COLO668 (cell line): ENCODE measurements around the gene SCGN.
A peak's percentile ranks its signal among the peaks of the same experiment; 100 is the strongest.

Source experiments
- DNase-seq: peaks from one replicate; lab custom pipeline; 2025; ENCODE audit not compliant: unreplicated experiment; lab: John Stamatoyannopoulos, UW

SCGN gene, protein sequence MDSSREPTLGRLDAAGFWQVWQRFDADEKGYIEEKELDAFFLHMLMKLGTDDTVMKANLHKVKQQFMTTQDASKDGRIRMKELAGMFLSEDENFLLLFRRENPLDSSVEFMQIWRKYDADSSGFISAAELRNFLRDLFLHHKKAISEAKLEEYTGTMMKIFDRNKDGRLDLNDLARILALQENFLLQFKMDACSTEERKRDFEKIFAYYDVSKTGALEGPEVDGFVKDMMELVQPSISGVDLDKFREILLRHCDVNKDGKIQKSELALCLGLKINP

DNA sequence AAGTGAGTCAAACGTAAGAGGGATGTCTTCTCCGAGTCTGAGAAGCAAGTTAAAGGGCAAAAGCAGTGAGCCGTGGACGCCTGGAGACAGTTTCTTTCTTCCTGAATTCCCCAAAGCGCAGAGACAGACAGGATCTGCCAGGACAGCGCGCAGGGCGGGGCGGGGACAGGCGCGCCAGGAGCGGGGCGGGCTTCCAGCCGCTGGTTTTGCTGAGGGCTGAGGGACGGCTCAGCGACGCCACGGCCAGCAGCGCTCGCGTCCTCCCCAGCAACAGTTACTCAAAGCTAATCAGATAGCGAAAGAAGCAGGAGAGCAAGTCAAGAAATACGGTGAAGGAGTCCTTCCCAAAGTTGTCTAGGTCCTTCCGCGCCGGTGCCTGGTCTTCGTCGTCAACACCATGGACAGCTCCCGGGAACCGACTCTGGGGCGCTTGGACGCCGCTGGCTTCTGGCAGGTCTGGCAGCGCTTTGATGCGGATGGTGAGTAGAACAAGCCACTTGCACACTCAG is at the start of gene SCGN:
TSS of gene SCGN (plus strand) at position 209 of the 509 bp plus-strand sequence. CDS start at position 398, 189 bp downstream.
- DNase-seq = peak; percentile 70

DNA sequence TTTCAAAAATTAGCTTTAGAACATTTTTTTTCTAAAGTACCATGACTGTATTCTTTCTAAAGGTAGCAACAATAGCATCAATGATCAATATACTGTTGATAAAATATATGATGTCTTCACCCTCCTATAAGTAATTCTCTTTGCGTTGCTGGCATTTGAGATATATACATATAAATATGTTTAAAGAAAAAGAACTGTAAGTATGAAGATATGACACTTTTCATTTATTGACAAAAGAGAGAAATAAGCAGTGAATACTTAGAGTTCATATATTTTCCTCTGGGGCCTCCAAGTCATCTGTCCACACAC is 49.4 kb upstream of the SCGN start:
- no peak for DNase-seq

DNA sequence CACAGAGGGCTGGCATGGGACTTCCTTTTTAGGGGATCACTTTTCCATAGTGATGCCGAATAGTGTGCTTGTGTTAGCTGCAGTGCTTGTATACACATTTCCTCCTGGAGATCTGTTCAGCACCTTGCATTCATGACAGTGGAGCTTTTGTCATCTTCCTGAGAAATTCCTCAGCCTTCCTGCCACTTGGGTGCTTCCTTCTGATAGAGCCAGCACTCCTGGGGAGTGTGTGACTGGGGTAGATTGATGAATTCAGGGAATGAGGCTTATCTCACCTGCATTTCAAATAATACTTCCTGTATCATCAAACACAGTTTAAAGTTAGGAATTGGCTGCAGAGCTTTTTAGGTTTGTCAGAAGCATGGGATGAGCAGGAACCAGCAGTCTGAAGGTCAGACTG is 48.8 kb upstream of the SCGN start:
- no peak for DNase-seq

DNA sequence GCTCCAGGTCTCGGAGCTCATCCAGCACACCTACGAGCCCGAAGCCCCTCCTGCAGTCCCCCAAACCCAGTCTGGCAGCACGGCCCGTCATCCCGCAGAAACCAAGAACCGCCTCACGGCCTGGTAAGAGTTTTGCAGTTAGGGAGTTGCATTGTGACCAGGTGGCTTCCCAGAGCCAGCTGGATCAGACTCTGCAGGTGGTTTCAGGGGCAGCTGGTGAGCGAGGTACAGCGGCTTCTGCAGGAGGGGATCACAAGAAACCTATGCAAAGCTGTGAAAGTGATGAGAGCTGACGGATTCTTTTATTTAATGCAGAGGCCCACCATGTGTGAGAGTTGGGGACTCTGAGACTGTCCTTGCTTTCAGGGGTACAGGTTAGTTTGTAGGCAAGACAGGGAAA is 45.9 kb upstream of the SCGN start:
- DNase-seq = peak; percentile 35

DNA sequence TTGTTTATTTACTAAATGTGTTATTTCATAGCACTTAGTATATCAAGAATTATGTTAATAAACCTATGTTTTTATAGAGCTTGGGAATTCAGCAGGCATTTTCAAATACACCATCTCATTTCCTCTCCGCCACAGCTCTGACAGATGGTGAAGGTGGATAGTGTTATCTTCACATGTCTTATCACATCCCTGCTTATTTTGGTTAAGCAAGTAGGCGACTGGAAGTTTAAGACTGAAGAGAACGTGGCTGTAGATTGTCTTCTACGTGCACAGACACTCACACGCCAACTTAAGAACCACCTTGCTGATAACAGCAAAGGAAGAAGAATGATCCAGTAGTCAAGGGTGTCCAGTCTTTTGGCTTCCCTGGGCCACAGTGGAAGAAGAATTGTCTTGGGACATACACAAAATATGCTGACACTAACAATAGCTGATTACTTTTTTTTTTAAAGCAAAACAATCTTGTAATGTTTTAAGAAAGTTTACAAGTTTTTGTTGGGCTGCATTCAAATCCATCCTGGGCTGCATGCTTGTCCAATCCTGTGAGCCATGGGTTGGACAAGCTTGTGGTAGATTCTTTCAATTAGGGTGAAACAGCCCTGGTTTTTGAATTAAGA is 43.3 kb upstream of the SCGN start:
- DNase-seq = no peak

DNA sequence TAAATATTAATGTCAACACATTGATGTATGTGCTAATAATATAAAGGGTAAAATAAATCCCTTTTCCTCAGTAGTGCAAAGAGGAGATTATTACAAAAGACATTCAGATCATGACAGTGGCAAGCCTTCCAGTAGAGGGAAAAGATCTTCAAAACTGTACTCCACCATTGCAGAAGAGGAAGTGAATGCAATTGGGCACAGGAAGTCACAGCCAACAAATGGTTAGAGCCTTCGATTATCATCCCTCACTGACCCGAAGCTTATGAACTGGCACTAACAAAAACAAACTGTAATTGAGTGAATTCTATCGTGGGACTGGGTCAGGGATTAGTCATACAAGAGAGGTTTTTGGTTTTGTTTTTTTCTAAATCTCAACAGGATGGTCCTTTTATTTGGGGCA is 39.3 kb upstream of the SCGN start:
- DNase-seq = no peak

DNA sequence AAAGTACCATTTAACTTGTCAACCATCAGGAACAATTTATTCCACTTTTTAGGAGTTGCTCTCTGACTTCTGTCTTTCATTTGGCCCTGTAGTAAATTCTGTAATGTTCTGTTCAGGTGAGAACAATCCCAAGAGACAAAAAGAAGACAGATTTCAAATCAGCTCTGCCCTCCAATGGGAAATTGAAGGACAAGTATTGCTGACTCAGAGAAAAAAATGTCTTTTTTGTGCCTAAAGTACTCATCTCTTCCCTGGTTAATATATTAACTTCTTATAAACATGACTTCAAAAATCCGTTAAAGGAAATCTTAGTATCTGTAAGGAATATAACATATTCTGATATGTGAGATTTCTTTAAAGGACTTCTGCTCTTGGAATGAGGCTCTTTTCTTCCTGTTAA is 38.6 kb upstream of the SCGN start:
- DNase-seq = no peak

DNA sequence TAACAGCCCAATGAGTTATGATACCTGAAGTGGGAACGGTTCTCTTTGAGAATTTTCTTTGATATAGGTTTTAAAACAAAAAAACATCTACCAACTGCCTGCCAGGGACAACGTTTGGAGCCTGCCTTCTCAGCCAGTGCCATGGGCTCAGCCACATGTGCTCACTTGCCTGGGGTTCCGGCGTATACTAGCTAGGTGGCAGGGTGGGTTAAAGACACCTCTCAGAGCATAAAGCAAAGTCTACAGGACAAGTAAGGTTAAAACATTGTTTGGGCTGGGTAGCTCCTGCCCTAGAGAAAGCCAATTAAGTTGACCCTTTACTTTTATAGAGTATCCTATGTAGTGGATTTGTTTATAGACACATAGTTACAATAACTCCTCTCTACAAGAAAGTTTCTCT is 38.0 kb upstream of the SCGN start:
- DNase-seq = no peak

DNA sequence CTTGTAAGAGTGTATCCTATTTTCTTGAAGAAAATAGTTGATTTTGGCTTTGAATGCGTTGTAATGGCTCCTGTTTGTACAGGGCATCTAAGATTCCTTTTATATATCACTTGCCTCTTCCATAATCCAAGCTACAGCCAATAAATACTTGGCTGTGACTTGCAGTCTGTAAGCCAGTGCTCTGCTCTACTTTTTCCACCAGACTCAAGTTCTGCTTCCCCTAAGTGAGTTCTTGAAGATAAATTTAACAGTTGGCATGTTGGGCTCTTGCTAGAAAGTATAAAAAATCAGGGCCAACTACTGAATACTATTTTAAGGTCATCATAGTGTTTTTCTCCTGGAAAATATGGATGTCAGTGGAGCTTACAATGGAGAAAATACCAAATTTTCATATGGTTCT is 36.5 kb upstream of the SCGN start:
- no peak for DNase-seq

DNA sequence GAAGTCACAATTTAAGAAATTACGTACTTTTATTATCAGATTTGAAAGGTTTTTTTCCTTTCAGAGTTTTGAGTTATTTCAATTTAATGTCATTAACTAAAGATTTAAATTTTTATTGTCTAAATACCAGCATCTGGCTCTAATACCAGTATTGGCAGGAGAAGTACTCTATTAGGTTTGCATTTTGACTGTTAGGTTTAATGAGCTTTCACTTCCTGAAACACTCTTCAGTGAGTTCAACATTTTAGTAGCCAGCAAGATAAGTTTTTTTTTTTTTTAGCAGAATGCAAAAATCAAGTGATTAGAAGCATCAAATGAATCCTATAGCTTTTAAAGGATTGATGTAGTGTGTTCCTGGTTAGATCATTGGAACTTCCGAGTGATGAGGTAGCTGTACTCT is 34.0 kb upstream of the SCGN start:
- DNase-seq = no peak

DNA sequence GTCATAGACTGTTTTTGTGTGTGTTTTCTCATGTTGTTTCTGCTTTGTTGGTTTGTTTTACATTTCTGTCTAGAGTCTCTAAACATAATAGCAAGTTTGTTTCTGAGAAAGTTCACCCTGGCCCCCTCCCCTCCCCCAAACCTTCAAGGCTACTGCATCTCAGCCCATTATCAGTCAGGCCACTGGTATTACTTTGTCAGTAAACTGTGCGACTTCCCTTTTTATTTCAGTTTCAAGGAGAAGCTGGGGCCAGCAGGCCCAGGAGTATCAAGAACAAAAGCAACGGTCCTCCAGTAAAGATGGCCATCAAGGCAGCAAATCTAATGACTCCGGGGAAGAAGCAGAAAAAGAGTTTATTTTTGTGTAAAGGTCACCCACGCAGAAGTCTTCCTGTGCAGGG is 32.8 kb upstream of the SCGN start:
- DNase-seq = no peak

DNA sequence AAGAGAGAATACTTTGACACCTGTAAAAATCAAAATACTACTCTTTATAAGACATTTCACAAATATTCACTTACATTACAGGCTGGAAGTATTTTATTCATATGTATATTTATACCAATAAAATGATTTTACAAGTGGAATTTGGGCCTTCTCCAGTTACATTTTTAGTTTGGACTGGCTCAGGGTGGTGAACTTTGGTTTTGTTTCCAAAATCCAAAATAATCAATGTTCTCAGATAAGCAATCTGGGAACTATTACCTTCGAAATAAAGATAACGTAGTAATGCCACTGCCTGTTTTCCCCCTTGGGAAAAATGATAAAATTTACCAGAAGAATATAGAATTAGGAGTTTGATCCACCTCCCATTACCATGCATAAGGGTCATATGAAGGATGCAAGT is 31.6 kb upstream of the SCGN start:
- DNase-seq = no peak

DNA sequence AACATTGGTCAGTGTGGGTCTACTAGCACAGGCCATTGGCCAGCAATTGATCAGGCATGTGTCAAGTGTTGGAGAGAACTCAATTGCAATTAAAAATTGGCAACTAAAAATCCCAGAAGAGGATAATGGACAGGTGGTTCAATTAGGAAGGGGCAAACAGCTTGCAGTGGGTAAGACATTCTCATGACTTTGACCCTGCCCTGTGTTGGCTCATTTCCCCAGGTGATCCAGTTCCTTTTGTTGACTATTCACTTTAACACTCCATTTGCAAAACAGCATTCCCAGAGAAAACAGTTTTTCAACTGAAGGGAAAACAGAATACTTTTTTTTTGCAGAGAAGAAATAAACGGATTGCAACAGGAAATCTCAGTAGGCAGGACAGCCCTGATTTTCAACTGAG is 28.9 kb upstream of the SCGN start:
- no peak for DNase-seq

DNA sequence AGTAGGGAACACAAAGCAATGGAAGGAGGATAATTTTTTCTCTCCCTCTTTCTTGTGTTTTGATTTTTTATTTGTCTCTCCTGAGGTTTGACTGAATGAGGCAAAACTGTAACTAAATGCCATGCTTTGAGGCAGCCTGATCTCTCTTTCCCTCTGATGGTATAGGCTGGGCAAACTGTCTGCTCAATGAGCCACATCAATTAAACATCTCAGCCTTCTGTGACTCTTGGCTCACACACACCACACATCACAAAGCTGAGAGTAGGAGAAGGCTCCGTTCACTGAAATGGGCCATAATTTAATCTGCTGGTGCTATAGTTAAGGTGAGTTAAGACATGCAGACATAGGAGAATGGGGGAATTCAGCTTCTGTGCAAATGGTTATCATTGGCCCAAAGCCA is 28.1 kb upstream of the SCGN start:
- peak; percentile 7 for DNase-seq

DNA sequence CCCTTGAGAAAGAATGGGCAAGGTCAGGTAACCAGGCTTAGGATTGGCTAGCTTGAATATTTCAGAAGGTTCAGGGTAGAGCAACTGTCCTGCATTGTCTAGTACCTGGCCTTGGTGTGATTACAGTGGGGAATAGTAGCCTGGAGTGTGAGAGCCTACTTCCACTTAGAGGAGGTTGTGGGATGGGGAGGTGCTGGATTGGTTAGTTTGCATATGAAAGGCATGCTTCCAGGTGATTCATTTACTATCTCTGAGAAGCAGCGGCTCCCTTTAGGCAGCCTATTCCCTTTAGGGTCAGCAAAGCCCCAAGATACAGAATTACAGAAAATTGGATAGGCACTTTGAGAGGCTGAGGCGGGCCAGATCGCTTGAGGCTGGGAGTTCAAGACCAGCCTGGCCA is 25.0 kb upstream of the SCGN start:
- peak; percentile 17 for DNase-seq

DNA sequence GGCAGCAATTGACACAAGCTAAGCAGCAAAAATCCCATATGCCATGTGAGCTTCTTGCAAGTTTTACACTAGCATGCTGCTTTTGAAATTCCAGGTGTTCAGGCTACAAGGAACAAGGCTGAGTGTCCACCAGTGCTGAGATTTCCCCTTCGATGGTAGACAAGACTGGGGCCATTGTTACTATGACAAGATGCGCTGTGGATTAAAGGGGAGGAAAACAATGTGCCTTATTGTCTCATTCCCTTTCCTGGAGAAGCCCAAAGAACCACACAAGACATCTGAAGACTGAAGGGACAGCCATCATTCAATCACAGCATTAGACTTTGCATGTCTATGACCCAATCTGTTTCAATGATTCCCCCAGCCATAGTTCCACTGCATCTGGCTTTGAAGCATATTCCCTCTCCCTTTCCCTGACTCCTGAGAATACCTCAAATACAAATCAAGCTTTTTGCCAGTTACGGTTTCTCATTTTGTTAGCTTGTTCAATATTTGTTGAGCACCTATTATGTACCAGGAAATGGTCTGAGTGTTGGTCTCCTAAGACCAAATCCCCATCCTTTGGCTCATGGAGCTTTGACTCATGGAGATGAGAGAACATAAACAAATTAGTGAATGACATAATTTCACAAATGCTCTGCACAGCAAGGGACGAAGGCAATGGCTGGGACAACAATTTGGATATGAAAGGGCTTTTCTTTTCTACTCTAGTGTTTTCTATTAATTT is 23.4 kb upstream of the SCGN start:
- DNase-seq = no peak

DNA sequence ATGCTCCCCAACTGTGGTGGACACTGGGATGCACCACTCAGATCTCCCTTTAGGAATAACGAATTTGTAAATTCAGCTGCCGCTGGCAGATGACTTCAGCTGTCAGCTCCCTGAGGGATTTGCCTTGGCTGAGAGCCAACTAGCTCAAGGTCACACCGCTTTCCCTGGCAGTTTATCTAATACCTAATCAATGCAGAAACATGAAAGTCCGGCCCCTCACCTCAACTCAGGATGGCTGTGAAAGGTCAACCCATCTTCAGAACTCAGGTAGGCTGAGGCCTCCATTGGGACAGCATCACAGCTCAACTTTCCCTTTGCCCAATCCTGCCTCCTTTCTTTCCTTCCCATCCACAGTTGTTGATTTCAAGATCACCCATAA is 22.8 kb upstream of the SCGN start:
- peak; percentile 78 for DNase-seq

DNA sequence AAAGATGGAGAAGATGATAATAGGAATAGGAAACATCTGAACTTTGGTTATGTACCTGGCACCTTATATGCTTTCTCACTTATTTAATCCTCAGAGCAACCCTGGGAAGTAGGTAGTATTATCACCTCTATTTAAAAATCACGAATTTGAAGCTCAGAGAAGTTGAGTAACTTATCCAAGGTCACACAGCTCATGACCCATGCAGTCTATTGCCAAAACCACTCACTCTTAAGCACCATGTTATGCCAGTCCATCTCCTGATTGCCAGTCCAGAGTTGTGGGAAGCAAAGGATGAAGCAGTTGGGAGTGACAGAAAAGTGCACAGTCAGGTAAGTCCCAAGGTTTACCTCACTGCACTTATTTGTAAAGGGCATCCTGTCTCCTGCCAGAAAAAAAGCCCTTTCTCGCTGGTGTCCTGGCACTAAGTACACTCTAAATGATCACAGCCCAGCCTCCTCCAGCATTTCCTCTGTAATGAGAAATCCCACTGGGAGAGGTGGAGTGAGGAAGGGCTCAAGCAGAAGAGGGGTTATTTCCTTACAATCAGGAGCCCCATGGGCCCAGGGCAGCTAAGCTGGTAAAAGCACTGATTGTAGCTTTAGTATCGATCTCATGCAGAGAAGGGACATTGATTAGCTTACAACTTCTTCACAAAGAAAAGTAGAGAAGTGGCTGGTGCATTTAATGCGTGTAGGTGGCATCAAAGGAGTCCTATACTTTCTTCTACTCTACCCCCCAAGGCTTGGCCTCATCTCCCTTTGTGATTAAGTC is 21.3 kb upstream of the SCGN start:
- no peak for DNase-seq

DNA sequence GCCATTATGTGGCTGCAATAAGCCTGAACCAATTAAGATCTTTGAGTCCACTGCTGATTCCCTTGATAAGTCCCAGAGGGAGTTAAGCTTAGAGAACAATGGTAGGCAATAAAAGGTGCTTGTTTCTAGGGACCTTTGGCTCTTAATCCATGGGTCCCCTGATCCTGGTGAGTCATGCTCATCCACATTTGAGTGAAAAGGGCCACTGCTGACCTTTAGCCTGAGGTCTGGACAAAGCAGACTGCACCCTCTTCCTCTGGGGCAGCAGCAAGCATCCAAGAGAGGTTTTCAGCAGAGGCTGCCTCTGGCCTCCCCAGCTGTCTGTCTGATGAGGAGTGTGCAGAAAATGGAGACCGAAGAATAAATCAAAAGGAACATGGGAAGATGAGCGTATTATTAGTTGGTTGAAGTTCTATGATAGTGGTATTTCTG is 16.1 kb upstream of the SCGN start:
- DNase-seq = no peak

DNA sequence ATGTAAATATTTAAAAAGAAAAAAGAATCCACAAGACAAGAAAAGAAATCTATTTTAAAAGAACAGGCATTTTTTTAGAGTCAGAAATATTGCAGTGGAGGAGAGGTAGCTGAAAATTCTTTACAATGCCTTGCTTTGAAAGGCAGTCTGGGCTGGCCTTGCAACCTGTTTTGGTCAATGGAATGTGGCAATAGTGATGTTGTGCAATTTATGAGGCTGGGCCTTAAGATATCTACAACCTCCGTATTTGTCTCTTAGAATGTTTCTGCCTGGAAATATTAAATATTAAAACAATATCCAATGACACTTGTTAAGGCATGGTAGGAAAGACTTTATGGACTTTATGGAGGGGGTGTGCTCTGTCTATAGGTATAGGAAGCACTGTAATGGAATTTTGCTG is 14.8 kb upstream of the SCGN start:
- no peak for DNase-seq

DNA sequence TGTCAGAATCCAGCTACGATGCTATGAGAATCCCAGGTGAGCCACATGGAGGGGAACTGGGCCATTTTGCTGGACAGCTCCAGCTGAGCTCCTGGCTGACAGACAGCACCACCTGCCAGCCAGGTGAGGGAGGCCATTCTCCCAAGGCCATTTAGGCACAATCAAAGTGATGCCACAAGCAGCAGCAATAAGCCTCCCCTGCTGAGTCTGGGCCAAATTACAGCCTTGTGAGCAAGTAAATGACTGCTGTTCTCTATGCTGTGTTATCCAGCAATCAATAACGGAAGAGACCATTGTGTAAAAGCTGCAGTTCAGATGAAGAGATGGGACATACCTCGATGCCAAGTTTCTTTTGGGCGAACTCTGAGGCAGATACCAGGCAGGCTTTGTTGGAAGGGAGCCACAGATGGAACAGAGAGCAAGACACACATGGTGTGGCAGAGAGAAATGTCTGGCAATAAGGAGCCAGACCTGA is 14.0 kb upstream of the SCGN start:
- peak; percentile 59 for DNase-seq

DNA sequence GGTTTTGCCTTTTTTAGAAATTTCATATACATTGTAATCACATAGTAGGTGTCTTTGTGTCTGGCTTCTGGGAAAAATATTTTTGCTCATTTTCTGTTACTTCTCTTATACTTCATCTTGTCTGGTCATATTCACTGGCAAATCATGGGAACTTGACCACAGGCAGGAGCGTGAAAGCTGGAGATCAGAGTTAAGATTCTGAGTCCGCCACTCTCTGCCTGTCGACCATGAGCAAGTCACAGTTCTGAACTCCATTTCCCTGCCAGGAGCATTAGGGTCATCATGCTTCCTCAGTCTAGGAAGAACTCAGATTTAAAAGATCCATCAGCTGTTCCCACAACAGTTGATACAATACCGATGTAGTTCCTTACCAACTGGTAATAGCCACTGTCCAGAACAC is 12.4 kb upstream of the SCGN start:
- DNase-seq = no peak
